PC-3 (cell line): ENCODE results near the gene KCNJ10. TPM values are rescaled to one million over a fixed set of nuclear protein-coding genes. Genes with fewer than 3 reads are reported as not detected.

Source experiments
- ATAC-seq: fragments of 200-7000 bp; cut with Tn5 transposase; 2 replicates; pipeline ENCODE4 v1.9.1; 2020; ENCODE audit warnings: mild to moderate bottlenecking, moderate library complexity
- BruUV-seq: library from RNA; stranded (reverse); fragments of 400-500 nt; replicated peaks from 2 replicates; lab custom pipeline; 2021; lab: Mats Ljungman, UMichigan
- CTCF ChIA-PET: fragments of 300-600 bp; sonication (Branson Sonifier 250); formaldehyde crosslinking; loops from one replicate; lab custom pipeline; 2022; ENCODE audit warnings: antibody characterized with exemption; lab: Charles Lee
- POLR2A ChIA-PET: fragments of 300-600 bp; sonication (Branson Sonifier 250); formaldehyde crosslinking; loops from one replicate; lab custom pipeline; 2022; ENCODE audit warnings: antibody characterized with exemption; ENCODE audit not compliant: unreplicated experiment; lab: Charles Lee
- DNase-seq: peaks from one replicate; pipeline ENCODE4 v3.0.0-alpha.2; 2015
- H2AFZ ChIP-seq: fragments of 300-600 bp; sonication (generic); 2 replicates; pipeline ENCODE4 v1.6.0; 2016; ENCODE audit warnings: antibody characterized with exemption, low read length
- H3F3A ChIP-seq: fragments of 300-600 bp; sonication (generic); one replicate; pipeline ENCODE4 v1.6.0; 2017; ENCODE audit warnings: antibody characterized with exemption, low read length, control low read depth, mild to moderate bottlenecking; ENCODE audit not compliant: unreplicated experiment
- H3K27ac ChIP-seq: fragments of 300-600 bp; sonication (generic); 2 replicates; pipeline ENCODE4 v1.5.1; 2016; ENCODE audit warnings: mild to moderate bottlenecking, low read length
- H3K27me3 ChIP-seq: fragments of 300-600 bp; sonication (generic); 2 replicates; pipeline ENCODE4 v1.6.1; 2016; ENCODE audit warnings: low read length, mixed read lengths
- H3K36me3 ChIP-seq: fragments of 300-600 bp; sonication (generic); 2 replicates; pipeline ENCODE4 v1.6.1; 2016; ENCODE audit warnings: low read depth, mixed run types, low read length, mixed read lengths
- H3K4me1 ChIP-seq: fragments of 300-600 bp; sonication (generic); 2 replicates; pipeline ENCODE4 v1.5.1; 2016; ENCODE audit warnings: low read length; ENCODE audit not compliant: insufficient read depth
- H3K4me2 ChIP-seq: fragments of 300-600 bp; sonication (generic); 2 replicates; pipeline ENCODE4 v1.6.0; 2016; ENCODE audit warnings: low read length
- H3K4me3 ChIP-seq: fragments of 300-600 bp; sonication (generic); 2 replicates; pipeline ENCODE4 v1.5.1; 2016; ENCODE audit warnings: mild to moderate bottlenecking, low read length, mixed read lengths
- H3K79me2 ChIP-seq: fragments of 300-600 bp; sonication (generic); 2 replicates; pipeline ENCODE4 v1.6.1; 2017; ENCODE audit warnings: low read length, mixed read lengths
- H3K9ac ChIP-seq: fragments of 300-600 bp; sonication (generic); 2 replicates; pipeline ENCODE4 v1.6.0; 2016; ENCODE audit warnings: mild to moderate bottlenecking, low read length
- H3K9me2 ChIP-seq: fragments of 300-600 bp; sonication (generic); replicated peaks from 2 replicates; pipeline ENCODE4 v1.6.1; 2016; ENCODE audit warnings: mixed run types, low read length, mixed read lengths
- H3K9me3 ChIP-seq: fragments of 300-600 bp; sonication (generic); 2 replicates; pipeline ENCODE4 v1.6.1; 2016; ENCODE audit warnings: low read length, mixed read lengths
- H4K20me1 ChIP-seq: fragments of 300-600 bp; sonication (generic); 2 replicates; pipeline ENCODE4 v1.6.1; 2016; ENCODE audit warnings: low read length, mixed read lengths
- EZH2 ChIP-seq: fragments of 300-600 bp; sonication (generic); IDR thresholded peaks from one replicate; pipeline ENCODE4 v1.6.1; 2017; ENCODE audit warnings: antibody characterized with exemption, mild to moderate bottlenecking, low read length; ENCODE audit not compliant: unreplicated experiment
- EZH2phosphoT487 ChIP-seq: fragments of 300-600 bp; sonication (generic); IDR thresholded peaks from 2 replicates; pipeline ENCODE4 v1.6.1; 2018; ENCODE audit warnings: mild to moderate bottlenecking, antibody characterized with exemption, low read length, borderline replicate concordance
- intact Hi-C: fragments of 100-400 bp; cut with micrococcal nuclease; formaldehyde crosslinking; loops from 2 replicates; pipeline ENCODE4 v1.9.0; 2023
- total RNA-seq: library from RNA; depleted of rRNA; stranded (reverse); fragments of >200 nt; gene quantifications from 2 replicates; pipeline ENCODE4 v1.2.3, GENCODE V29; 2014
- TF ChIP-seq, protein P1 (sequence below): fragments of 300-600 bp; sonication (generic); conservative IDR thresholded peaks from 2 replicates; pipeline ENCODE4 v1.5.1; 2017; ENCODE audit warnings: antibody characterized with exemption, low read depth, mild to moderate bottlenecking, low read length

Gene KCNJ10
- total RNA-seq, 1 experiment from 2014 or later: 0.15 TPM

DNA sequence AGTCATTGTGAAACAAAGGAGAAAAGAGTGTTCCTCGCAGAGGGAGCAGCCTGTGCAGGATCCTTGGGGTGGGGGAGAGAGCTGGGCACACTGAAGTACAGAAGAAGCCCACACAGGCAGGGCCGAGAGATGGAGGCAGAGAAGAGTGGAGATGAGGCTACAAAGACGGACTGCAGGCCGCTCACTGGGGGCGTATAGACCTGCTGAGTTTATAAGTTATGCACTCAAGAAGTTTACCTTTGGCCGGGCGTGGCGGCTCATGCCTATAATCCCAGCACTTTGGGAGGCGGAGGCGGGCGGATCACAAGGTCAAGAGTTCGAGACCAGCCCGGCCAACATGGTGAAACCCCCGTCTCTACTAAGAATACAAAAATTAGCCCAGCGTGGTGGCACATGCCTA, 108.3 kb downstream of the KCNJ10 start:
- peak overlapping the region; percentile 5; the same call in 1 of the 2 replicates for H3K9ac ChIP-seq
- H3K4me3 ChIP-seq: no peak overlapping the region
- ATAC-seq (no peak), DNase-seq (no peak)
- intact Hi-C loops: loop anchor here (1.0 to 2.0 kb wide), 4 partner anchors 15 to 70 kb away; partner anchors contain the start of gene PIGM
- H3K79me2 ChIP-seq: no peaks in the 10 kb centered on the region
- peak overlapping the region; percentile 11 for H3K4me2 ChIP-seq
- H3F3A ChIP-seq: no peaks in the 10 kb centered on the region
- ChIA-PET POLR2A (no interaction called here), CTCF (interaction anchor here (0.6 kb wide), 1 partner anchor 46 kb away, joined by 3 read pairs; no protein-coding TSS in a partner anchor)
- TF ChIP-seq, protein P1, sequence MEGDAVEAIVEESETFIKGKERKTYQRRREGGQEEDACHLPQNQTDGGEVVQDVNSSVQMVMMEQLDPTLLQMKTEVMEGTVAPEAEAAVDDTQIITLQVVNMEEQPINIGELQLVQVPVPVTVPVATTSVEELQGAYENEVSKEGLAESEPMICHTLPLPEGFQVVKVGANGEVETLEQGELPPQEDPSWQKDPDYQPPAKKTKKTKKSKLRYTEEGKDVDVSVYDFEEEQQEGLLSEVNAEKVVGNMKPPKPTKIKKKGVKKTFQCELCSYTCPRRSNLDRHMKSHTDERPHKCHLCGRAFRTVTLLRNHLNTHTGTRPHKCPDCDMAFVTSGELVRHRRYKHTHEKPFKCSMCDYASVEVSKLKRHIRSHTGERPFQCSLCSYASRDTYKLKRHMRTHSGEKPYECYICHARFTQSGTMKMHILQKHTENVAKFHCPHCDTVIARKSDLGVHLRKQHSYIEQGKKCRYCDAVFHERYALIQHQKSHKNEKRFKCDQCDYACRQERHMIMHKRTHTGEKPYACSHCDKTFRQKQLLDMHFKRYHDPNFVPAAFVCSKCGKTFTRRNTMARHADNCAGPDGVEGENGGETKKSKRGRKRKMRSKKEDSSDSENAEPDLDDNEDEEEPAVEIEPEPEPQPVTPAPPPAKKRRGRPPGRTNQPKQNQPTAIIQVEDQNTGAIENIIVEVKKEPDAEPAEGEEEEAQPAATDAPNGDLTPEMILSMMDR: no peak
- TF ChIP-seq EZH2: no peak
- TF ChIP-seq EZH2phosphoT487: no peak
- H3K27ac ChIP-seq: peak overlapping the region; percentile 61
- BruUV-seq: no TSS peak
- no peaks in the 10 kb centered on the region for H4K20me1 ChIP-seq
- H3K36me3 ChIP-seq: no peaks in the 10 kb centered on the region
- H2AFZ ChIP-seq: peak overlapping the region; percentile 33; the same call in 1 of the 2 replicates
- H3K9me2 ChIP-seq: no peaks in the 10 kb centered on the region
- peaks cover 23% of the 10 kb centered on the region for H3K4me1 ChIP-seq
- no peaks in the 10 kb centered on the region for H3K9me3 ChIP-seq
- no peaks in the 10 kb centered on the region for H3K27me3 ChIP-seq

DNA sequence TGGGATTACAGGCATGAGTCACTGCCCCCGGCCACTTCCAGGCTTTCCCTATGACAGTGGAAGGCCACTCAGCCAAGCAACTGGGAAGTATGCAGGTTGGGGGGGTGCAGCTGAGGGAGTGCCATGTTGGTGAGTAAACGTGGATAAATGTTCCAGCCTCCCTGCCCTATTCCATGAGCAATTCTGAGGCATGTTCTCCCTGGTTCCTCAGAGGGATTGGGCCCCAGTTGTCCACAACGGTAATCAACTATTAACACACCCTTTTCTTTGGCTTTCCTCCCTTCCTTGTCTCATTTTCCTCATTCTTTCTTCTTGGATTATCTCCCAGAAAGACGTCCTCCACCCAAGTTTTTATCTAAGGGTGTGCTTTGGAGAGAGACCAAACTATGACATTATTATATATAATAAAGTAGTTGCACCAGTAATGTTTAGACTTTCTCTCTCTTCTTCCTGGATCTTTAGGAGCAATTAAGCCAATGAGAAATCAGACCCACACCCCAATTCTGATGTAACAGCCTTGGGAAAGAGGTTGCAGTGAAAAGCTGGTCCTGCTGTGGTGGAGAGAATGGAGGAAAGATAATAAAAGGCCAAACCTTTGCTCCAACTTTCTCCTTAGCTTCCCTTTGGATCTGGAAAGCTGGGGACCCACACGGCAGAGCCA, 109.1 kb downstream of the KCNJ10 start:
- DNase-seq (peak; percentile 85), ATAC-seq (peak; percentile 91)
- POLR2A ChIA-PET: no interaction called here
- CTCF ChIA-PET: interaction anchor here (0.6 kb wide), 1 partner anchor 47 kb away, joined by 3 read pairs; no protein-coding TSS in a partner anchor
- peak overlapping the region; percentile 11 for H3K4me2 ChIP-seq
- no peaks in the 10 kb centered on the region for H3K79me2 ChIP-seq
- no TSS peak for BruUV-seq
- H2AFZ ChIP-seq: peak overlapping the region; percentile 33
- H3K9ac ChIP-seq: peak overlapping the region; percentile 5
- peaks cover 23% of the 10 kb centered on the region for H3K4me1 ChIP-seq
- no peak overlapping the region for H3K4me3 ChIP-seq
- H3K27ac ChIP-seq: peak overlapping the region; percentile 61
- TF ChIP-seq EZH2phosphoT487: no peak
- TF ChIP-seq, protein P1: no peak
- TF ChIP-seq EZH2: no peak
- no peaks in the 10 kb centered on the region for H3K36me3 ChIP-seq
- intact Hi-C loops: loop anchor here (1.0 to 2.0 kb wide), 4 partner anchors 15 to 70 kb away; partner anchors contain the start of gene PIGM
- H3K9me2 ChIP-seq: no peaks in the 10 kb centered on the region
- no peaks in the 10 kb centered on the region for H3K9me3 ChIP-seq
- no peaks in the 10 kb centered on the region for H3F3A ChIP-seq
- H4K20me1 ChIP-seq: no peaks in the 10 kb centered on the region
- no peaks in the 10 kb centered on the region for H3K27me3 ChIP-seq

DNA sequence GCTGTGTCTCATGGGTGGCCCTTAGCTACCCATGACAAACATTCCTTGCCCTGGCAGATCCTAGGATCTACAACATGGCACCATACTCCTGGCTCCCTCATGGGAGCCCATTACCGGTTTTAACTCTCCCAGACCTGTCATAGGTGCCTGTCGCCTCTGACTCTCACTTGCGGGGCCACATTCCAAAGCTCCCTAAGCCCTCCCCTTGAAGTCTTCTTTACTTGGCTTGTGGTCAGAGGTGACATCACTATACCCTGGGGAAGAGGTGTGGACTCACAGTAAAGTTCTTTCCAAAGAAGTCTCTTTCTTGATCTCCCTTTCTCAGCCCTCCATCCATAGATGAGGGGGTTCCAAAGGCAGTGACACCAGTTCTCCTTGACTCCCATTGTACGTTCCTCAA, 110.5 kb downstream of the KCNJ10 start:
- ChIA-PET POLR2A (no interaction called here), CTCF (no interaction called here)
- Histone ChIP-seq H3K4me2 (peak overlapping the region; percentile 38), H3F3A (no peaks in the 10 kb centered on the region), H3K4me1 (peaks cover 26% of the 10 kb centered on the region), H3K9me2 (no peaks in the 10 kb centered on the region), H3K27ac (peak overlapping the region; percentile 50), H3K79me2 (no peaks in the 10 kb centered on the region), H3K4me3 (no peak overlapping the region), H2AFZ (peak overlapping the region; percentile 67), H3K36me3 (no peaks in the 10 kb centered on the region), H4K20me1 (no peaks in the 10 kb centered on the region), H3K9ac (no peak overlapping the region), H3K27me3 (no peaks in the 10 kb centered on the region), H3K9me3 (no peaks in the 10 kb centered on the region)
- DNase-seq (peak; percentile 94), ATAC-seq (peak; percentile 31)
- BruUV-seq: no TSS peak
- intact Hi-C loops: no loop called here
- TF ChIP-seq EZH2: no peak
- TF ChIP-seq EZH2phosphoT487: no peak
- TF ChIP-seq, protein P1: no peak
